ENCODE data around the gene ARFGEF3. TPM values are rescaled to one million over a fixed set of nuclear protein-coding genes. Genes with fewer than 3 reads are reported as not detected.

ARFGEF3 gene
- total RNA-seq, 1 donor from 2014 or later: 3.8 TPM

- H3K36me3 Mint-ChIP-seq: no peaks in the 10 kb centered on the region
- H3K27me3 Mint-ChIP-seq (ENCODE audit: insufficient read depth, low read depth): peaks cover 4% of the 10 kb centered on the region
- no peak overlapping the region for H3K4me2 ChIP-seq
- H4K20me1 ChIP-seq (ENCODE audit: low read depth): no peaks in the 10 kb centered on the region
- no peaks in the 10 kb centered on the region for H3K79me2 ChIP-seq (ENCODE audit: low read depth)
- H3F3A ChIP-seq (ENCODE audit: low read depth): peaks cover 5% of the 10 kb centered on the region
- no peak overlapping the region for H3K9ac ChIP-seq
- H3K27ac Mint-ChIP-seq: no peak overlapping the region
- H3K4me3 ChIP-seq: no peak overlapping the region
- peaks cover 7% of the 10 kb centered on the region for H3K4me1 Mint-ChIP-seq
- no peaks in the 10 kb centered on the region for H3K9me3 ChIP-seq (ENCODE audit: low read depth)
- TF ChIP-seq EZH2phosphoT487 (IDR thresholded peaks at IDR 0.05) (no peak), EZH2 (IDR thresholded peaks at IDR 0.05) (no peak), CTCF (IDR thresholded peaks at IDR 0.05) (no peak)
- DNase-seq (ENCODE audit: low spot score): no peak
- H3K27me3 ChIP-seq: no peaks in the 10 kb centered on the region
- H3K27ac ChIP-seq: no peak overlapping the region
- H2AFZ ChIP-seq (replicated peaks): no peak overlapping the region
- H3K36me3 ChIP-seq: no peaks in the 10 kb centered on the region
- H3K9me3 Mint-ChIP-seq: peaks cover 4% of the 10 kb centered on the region
- peaks cover 11% of the 10 kb centered on the region for H3K4me1 ChIP-seq
- no peak overlapping the region for H3K4me3 Mint-ChIP-seq
Measured at GRCh38 chr6:138197570-138197969, 35.8 kb downstream of the ARFGEF3 start.

DNA sequence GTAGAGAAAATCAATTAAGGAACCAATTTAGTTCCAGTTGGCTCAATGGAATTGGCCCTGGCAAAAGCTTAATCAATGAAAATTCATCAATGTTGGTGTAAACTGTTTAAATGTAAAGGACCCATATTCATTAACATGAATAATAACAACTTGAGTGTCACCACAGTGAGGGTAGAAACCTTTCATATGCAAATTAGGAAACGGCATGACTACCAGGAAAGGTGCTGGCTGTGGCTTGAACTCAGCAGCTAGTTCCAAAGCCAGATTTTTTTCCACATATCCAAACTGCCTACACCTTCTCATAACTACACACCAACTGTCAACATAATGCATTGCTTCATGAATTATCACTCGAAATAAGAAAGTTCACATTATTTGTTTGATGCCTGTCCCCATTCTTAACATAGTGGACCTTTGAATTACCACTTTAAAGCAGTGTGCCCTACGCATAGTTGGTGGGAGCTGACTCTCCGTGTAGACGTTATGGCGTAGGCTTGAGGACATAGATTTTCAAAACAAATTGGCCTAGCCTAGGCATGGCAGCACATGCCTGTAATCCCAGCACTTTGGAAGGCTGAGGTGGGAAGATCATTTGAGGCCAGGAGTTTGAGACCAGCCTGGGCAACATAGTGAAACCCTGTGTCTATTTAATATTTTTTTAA lies 36.8 kb downstream of the ARFGEF3 start:
- Histone ChIP-seq H2AFZ (replicated peaks) (no peak overlapping the region), H3K79me2 (ENCODE audit: low read depth) (no peaks in the 10 kb centered on the region), H3K36me3 (no peaks in the 10 kb centered on the region), H3F3A (ENCODE audit: low read depth) (peaks cover 5% of the 10 kb centered on the region), H4K20me1 (ENCODE audit: low read depth) (no peaks in the 10 kb centered on the region), H3K4me2 (no peak overlapping the region), H3K4me3 (no peak overlapping the region), H3K27me3 (no peaks in the 10 kb centered on the region), H3K27ac (no peak overlapping the region), H3K9me3 (ENCODE audit: low read depth) (no peaks in the 10 kb centered on the region), H3K9ac (no peak overlapping the region), H3K4me1 (peaks cover under 1% of the 10 kb centered on the region)
- no peak for DNase-seq (ENCODE audit: low spot score)
- Mint-ChIP-seq H3K27me3 (ENCODE audit: insufficient read depth, low read depth) (peaks cover 6% of the 10 kb centered on the region), H3K9me3 (peaks cover 4% of the 10 kb centered on the region), H3K4me1 (peaks cover 3% of the 10 kb centered on the region), H3K4me3 (no peak overlapping the region), H3K27ac (no peak overlapping the region), H3K36me3 (no peaks in the 10 kb centered on the region)
- TF ChIP-seq EZH2phosphoT487 (IDR thresholded peaks at IDR 0.05): no peak
- TF ChIP-seq CTCF (IDR thresholded peaks at IDR 0.05): no peak
- no peak for TF ChIP-seq EZH2 (IDR thresholded peaks at IDR 0.05)

DNA sequence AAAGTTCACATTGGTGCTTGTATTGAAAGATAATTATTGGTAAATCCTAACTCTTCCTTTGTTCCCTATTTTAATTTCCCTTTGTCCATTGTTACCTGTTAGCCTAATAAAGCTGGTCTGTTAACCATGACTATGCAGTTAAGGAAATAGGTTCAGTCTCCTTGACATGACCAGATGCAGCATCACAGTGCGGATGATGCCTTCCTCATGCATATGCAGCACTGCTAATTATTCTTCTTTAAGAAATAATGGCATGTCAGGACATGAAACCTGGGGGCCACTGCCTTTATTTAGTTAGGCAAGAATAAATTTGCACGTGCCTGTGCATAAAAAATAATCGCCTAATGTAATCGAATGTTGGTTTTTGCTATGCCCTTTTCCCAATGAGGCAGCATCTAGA lies 40.1 kb downstream of the ARFGEF3 start:
- no peaks in the 10 kb centered on the region for H3K36me3 ChIP-seq
- H3K4me1 ChIP-seq: no peaks in the 10 kb centered on the region
- no peak overlapping the region for H2AFZ ChIP-seq (replicated peaks)
- H3K27ac Mint-ChIP-seq: no peak overlapping the region
- TF ChIP-seq CTCF (IDR thresholded peaks at IDR 0.05): no peak
- TF ChIP-seq EZH2 (IDR thresholded peaks at IDR 0.05): no peak
- no peak for TF ChIP-seq EZH2phosphoT487 (IDR thresholded peaks at IDR 0.05)
- H3F3A ChIP-seq (ENCODE audit: low read depth): no peaks in the 10 kb centered on the region
- H3K4me2 ChIP-seq: no peak overlapping the region
- no peak overlapping the region for H3K4me3 Mint-ChIP-seq
- no peaks in the 10 kb centered on the region for H3K9me3 ChIP-seq (ENCODE audit: low read depth)
- H3K36me3 Mint-ChIP-seq: no peaks in the 10 kb centered on the region
- peaks cover 3% of the 10 kb centered on the region for H3K4me1 Mint-ChIP-seq
- H4K20me1 ChIP-seq (ENCODE audit: low read depth): no peaks in the 10 kb centered on the region
- no peak overlapping the region for H3K9ac ChIP-seq
- H3K27me3 ChIP-seq: no peaks in the 10 kb centered on the region
- peaks cover 4% of the 10 kb centered on the region for H3K9me3 Mint-ChIP-seq
- no peak overlapping the region for H3K4me3 ChIP-seq
- no peak overlapping the region for H3K27ac ChIP-seq
- H3K79me2 ChIP-seq (ENCODE audit: low read depth): no peaks in the 10 kb centered on the region
- H3K27me3 Mint-ChIP-seq (ENCODE audit: insufficient read depth, low read depth): peaks cover 3% of the 10 kb centered on the region
- DNase-seq (ENCODE audit: low spot score): no peak
